Loucy (cell line): ENCODE data around the gene RPL21.
"Not testable (repeated sequence)": the region's sequence is repeated elsewhere in the genome, so short reads cannot be mapped to it uniquely, and the experiment has no call there.

ENCODE experiments used
- H2AFZ ChIP-seq: fragments of 200-600 bp; sonication (generic); 2 replicates; pipeline ENCODE4 v1.6.0; 2016; ENCODE audit warnings: antibody characterized with exemption, mild to moderate bottlenecking, low read length, moderate library complexity
- H3F3A ChIP-seq: fragments of 200-600 bp; 2 replicates; pipeline ENCODE4 v1.6.0; 2016; ENCODE audit warnings: antibody characterized with exemption, low read depth, mild to moderate bottlenecking
- H3K27me3 ChIP-seq: fragments of 200-600 bp; sonication (generic); 2 replicates; pipeline ENCODE4 v1.6.1; 2014; ENCODE audit warnings: low read length, mild to moderate bottlenecking; ENCODE audit not compliant: insufficient read depth, poor library complexity, severe bottlenecking
- H3K36me3 ChIP-seq: fragments of 200-600 bp; sonication (generic); 2 replicates; pipeline ENCODE4 v1.6.1; 2016; ENCODE audit warnings: low read length; ENCODE audit not compliant: insufficient read depth
- H3K4me1 ChIP-seq: fragments of 200-600 bp; sonication (generic); 2 replicates; pipeline ENCODE4 v1.5.1; 2014; ENCODE audit warnings: low read length, mild to moderate bottlenecking; ENCODE audit not compliant: insufficient read depth, poor library complexity, severe bottlenecking
- H3K4me2 ChIP-seq: fragments of 200-600 bp; sonication (generic); 2 replicates; pipeline ENCODE4 v1.6.0; 2014; ENCODE audit warnings: antibody characterized with exemption, low read length, low read depth, mild to moderate bottlenecking; ENCODE audit not compliant: poor library complexity, severe bottlenecking
- H3K4me3 ChIP-seq: fragments of 200-600 bp; sonication (generic); 2 replicates; pipeline ENCODE4 v1.5.1; 2014; ENCODE audit warnings: low read length, mild to moderate bottlenecking, mixed read lengths; ENCODE audit not compliant: poor library complexity, severe bottlenecking
- H3K79me2 ChIP-seq: fragments of 200-600 bp; sonication (generic); 2 replicates; pipeline ENCODE4 v1.6.1; 2014; ENCODE audit warnings: low read length; ENCODE audit not compliant: insufficient read depth
- H3K9ac ChIP-seq: fragments of 200-600 bp; sonication (generic); 2 replicates; pipeline ENCODE4 v1.6.0; 2014; ENCODE audit warnings: mild to moderate bottlenecking, low read depth, low read length, moderate library complexity; ENCODE audit not compliant: poor library complexity, severe bottlenecking
- H3K9me2 ChIP-seq: fragments of 200-600 bp; sonication (generic); replicated peaks from 2 replicates; pipeline ENCODE4 v1.6.1; 2016; ENCODE audit warnings: low read depth, low read length, mixed read lengths
- H3K9me3 ChIP-seq: fragments of 200-600 bp; sonication (generic); 2 replicates; pipeline ENCODE4 v1.6.1; 2014; ENCODE audit warnings: mild to moderate bottlenecking, antibody characterized with exemption, low read length, low read depth; ENCODE audit not compliant: insufficient read depth
- H4K20me1 ChIP-seq: fragments of 200-600 bp; sonication (generic); 2 replicates; pipeline ENCODE4 v1.6.0; 2014; ENCODE audit warnings: antibody characterized with exemption, low read length, mild to moderate bottlenecking; ENCODE audit not compliant: insufficient read depth, poor library complexity, severe bottlenecking
- EZH2phosphoT487 ChIP-seq: fragments of 200-600 bp; IDR thresholded peaks from 2 replicates; pipeline ENCODE4 v1.6.1; 2018; ENCODE audit warnings: antibody characterized with exemption, mild to moderate bottlenecking, moderate library complexity, borderline replicate concordance
- TF ChIP-seq, protein P1 (sequence below): fragments of 200-600 bp; sonication (generic); conservative IDR thresholded peaks from 2 replicates; pipeline ENCODE4 v1.5.1; 2014; ENCODE audit warnings: mild to moderate bottlenecking, antibody characterized with exemption, low read length

Gene RPL21

GRCh38 chr13:27289011-27289665 is 37.8 kb downstream of the RPL21 start:
- Histone ChIP-seq H3K9ac (no peak overlapping the region), H3K27me3 (no peaks in the 10 kb centered on the region), H3K9me3 (no peaks in the 10 kb centered on the region), H2AFZ (no peak overlapping the region; the same call in 1 of the 2 replicates), H3K4me2 (no peak overlapping the region), H3K9me2 (no peaks in the 10 kb centered on the region), H4K20me1 (no peaks in the 10 kb centered on the region), H3K36me3 (no peaks in the 10 kb centered on the region), H3K79me2 (no peaks in the 10 kb centered on the region), H3F3A (no peaks in the 10 kb centered on the region), H3K4me1 (peaks cover 11% of the 10 kb centered on the region), H3K4me3 (no peak overlapping the region)
- TF ChIP-seq, protein P1, sequence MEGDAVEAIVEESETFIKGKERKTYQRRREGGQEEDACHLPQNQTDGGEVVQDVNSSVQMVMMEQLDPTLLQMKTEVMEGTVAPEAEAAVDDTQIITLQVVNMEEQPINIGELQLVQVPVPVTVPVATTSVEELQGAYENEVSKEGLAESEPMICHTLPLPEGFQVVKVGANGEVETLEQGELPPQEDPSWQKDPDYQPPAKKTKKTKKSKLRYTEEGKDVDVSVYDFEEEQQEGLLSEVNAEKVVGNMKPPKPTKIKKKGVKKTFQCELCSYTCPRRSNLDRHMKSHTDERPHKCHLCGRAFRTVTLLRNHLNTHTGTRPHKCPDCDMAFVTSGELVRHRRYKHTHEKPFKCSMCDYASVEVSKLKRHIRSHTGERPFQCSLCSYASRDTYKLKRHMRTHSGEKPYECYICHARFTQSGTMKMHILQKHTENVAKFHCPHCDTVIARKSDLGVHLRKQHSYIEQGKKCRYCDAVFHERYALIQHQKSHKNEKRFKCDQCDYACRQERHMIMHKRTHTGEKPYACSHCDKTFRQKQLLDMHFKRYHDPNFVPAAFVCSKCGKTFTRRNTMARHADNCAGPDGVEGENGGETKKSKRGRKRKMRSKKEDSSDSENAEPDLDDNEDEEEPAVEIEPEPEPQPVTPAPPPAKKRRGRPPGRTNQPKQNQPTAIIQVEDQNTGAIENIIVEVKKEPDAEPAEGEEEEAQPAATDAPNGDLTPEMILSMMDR = no peak
- TF ChIP-seq EZH2phosphoT487 = no peak

- Histone ChIP-seq H3K9me3 (no peaks in the 10 kb centered on the region), H4K20me1 (no peaks in the 10 kb centered on the region), H3F3A (no peaks in the 10 kb centered on the region), H3K9me2 (no peaks in the 10 kb centered on the region), H2AFZ (no peak overlapping the region), H3K4me1 (peaks cover 18% of the 10 kb centered on the region), H3K9ac (no peak overlapping the region), H3K36me3 (no peaks in the 10 kb centered on the region), H3K27me3 (no peaks in the 10 kb centered on the region), H3K4me3 (no peak overlapping the region), H3K4me2 (no peak overlapping the region), H3K79me2 (no peaks in the 10 kb centered on the region)
- TF ChIP-seq, protein P1 = no peak
- TF ChIP-seq EZH2phosphoT487 = no peak
Measured at GRCh38 chr13:27290715-27291114, 39.4 kb downstream of the RPL21 start.

GRCh38 chr13:27291967-27292366 is 40.6 kb downstream of the RPL21 start:
- not testable (repeated sequence) for H3K9me3 ChIP-seq, H3K9ac ChIP-seq, H4K20me1 ChIP-seq, H3K9me2 ChIP-seq, H3F3A ChIP-seq, H3K4me3 ChIP-seq, H3K79me2 ChIP-seq, H2AFZ ChIP-seq, H3K27me3 ChIP-seq, H3K36me3 ChIP-seq, H3K4me2 ChIP-seq
- H3K4me1 ChIP-seq = peaks cover 18% of the 10 kb centered on the region

DNA sequence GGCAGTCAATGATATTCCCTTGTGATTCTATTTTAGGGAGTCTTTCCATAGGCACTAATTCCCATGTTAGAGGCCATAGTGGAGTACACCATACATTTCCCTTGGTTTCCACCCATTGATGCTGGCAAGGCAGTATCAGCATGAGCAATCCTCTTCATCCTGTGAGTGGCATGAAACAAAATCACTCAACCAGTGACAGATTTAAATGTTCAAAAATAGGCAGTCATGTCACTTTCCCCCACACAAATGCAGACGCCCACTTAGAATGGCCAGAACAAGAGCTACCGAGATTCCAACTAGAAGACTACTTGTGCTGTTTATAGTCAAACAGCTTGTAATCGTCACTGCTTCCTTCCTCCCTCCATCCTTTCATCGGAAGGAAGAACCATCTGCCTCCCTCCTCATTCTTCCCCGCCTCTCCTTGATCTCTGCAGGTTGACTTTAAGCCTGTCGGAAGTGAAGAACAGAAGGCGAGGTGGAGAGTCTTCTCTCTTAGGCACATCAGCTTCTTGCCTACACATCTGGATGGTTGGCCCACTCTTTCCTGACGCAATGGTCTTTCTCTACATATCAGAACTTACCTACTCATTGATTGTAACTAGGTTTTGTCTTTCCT is 41.8 kb downstream of the RPL21 start:
- Histone ChIP-seq H3K79me2 (no peaks in the 10 kb centered on the region), H3K9me3 (no peaks in the 10 kb centered on the region), H3K9me2 (no peaks in the 10 kb centered on the region), H3K27me3 (no peaks in the 10 kb centered on the region), H4K20me1 (no peaks in the 10 kb centered on the region), H3K4me2 (peak overlapping the region; percentile 49), H3K4me3 (no peak overlapping the region), H3K4me1 (peaks cover 18% of the 10 kb centered on the region), H3K9ac (no peak overlapping the region), H3F3A (no peaks in the 10 kb centered on the region), H3K36me3 (no peaks in the 10 kb centered on the region), H2AFZ (peak overlapping the region; percentile 71)
- no peak for TF ChIP-seq EZH2phosphoT487
- TF ChIP-seq, protein P1 = no peak
